Body of pancreas (tissue), 4 donors: ENCODE measurements around the gene BBLN.

Source experiments
- POLR2A ChIP-seq, 3 donors: fragments of 450-650 bp; IDR thresholded peaks; one replicate each; pipeline ENCODE4 v1.6.1; 2016; ENCODE audit warnings: antibody characterized with exemption in 3 of 3, mild to moderate bottlenecking in 2 of 3
- TF ChIP-seq, protein P1 (sequence below), 7 experiments: fragments of 450-650 bp in 4 of 7; fragments of 200-600 bp in 3 of 7; sonication (generic) in 3 of 7; IDR thresholded peaks; one replicate each; pipeline ENCODE4 v1.5.1; 2016 to 2019; ENCODE audit warnings: antibody characterized with exemption in 7 of 7

DNA sequence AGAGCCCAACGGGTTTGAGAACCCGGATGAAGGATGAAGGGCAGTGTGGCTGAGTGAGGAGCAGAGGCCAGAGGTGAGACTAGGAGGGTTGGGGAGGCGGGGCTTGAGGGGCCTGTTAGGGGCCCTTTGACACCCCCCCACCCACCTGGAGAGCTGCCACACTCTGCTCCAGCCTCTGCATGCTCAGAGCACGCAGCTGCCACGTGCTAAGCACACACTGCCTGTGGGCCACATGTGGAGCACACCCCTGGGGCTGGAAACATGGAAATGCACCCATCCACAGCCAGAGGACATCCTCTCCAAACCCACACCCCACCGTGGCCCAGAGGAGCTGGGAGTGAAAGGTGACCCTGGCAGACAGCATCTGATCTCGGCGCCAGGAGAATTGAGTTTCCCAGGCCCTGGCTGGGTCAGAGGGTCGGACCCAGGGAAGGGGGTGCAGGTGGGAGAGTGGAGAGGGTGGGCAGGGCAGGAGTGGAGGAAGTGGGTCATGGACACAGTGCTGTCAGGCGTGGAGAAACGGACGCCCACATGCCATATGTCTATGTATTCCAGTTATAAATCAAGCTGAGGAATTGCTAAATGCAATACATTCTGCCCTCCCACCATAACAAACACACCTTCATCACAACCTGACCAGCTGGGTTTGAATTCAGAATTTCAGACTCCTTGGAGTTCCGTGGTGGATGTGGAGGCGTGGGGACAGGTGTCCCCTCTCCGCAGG, 49.0 kb downstream of the BBLN start:
- no peak for TF ChIP-seq POLR2A (IDR thresholded peaks at IDR 0.05)
- TF ChIP-seq, protein P1, sequence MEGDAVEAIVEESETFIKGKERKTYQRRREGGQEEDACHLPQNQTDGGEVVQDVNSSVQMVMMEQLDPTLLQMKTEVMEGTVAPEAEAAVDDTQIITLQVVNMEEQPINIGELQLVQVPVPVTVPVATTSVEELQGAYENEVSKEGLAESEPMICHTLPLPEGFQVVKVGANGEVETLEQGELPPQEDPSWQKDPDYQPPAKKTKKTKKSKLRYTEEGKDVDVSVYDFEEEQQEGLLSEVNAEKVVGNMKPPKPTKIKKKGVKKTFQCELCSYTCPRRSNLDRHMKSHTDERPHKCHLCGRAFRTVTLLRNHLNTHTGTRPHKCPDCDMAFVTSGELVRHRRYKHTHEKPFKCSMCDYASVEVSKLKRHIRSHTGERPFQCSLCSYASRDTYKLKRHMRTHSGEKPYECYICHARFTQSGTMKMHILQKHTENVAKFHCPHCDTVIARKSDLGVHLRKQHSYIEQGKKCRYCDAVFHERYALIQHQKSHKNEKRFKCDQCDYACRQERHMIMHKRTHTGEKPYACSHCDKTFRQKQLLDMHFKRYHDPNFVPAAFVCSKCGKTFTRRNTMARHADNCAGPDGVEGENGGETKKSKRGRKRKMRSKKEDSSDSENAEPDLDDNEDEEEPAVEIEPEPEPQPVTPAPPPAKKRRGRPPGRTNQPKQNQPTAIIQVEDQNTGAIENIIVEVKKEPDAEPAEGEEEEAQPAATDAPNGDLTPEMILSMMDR (IDR thresholded peaks at IDR 0.05): no peak
